H9 (cell line): ENCODE data around the gene SHISA8. TPM values are rescaled to one million over a fixed set of nuclear protein-coding genes. Genes with fewer than 3 reads are reported as not detected.

Source experiments
- DNase-seq: peaks from one replicate; pipeline ENCODE4 v3.0.0-alpha.2; 2017
- H2AFZ ChIP-seq: one replicate; pipeline ENCODE4 v1.6.1; 2013; ENCODE audit warnings: mild to moderate bottlenecking, low read length, control low read depth, moderate library complexity
- H2AK5ac ChIP-seq: 2 replicates; pipeline ENCODE4 v1.6.1; 2013; ENCODE audit warnings: low read length, control low read depth, mixed read lengths; ENCODE audit not compliant: insufficient read length
- H2BK120ac ChIP-seq: one replicate; pipeline ENCODE4 v1.6.1; 2013; ENCODE audit warnings: low read depth, mild to moderate bottlenecking, low read length, control low read depth, inconsistent platforms; ENCODE audit not compliant: poor library complexity, severe bottlenecking
- H2BK12ac ChIP-seq: 2 replicates; pipeline ENCODE4 v1.6.1; 2013; ENCODE audit warnings: low read length, control low read depth, mixed read lengths, low read depth; ENCODE audit not compliant: insufficient read length
- H2BK15ac ChIP-seq: 2 replicates; pipeline ENCODE4 v1.6.1; 2013; ENCODE audit warnings: low read depth, low read length, control low read depth
- H2BK20ac ChIP-seq: one replicate; pipeline ENCODE4 v1.6.1; 2013; ENCODE audit warnings: low read depth, mild to moderate bottlenecking, low read length, control low read depth, inconsistent platforms; ENCODE audit not compliant: poor library complexity, severe bottlenecking
- H2BK5ac ChIP-seq: 2 replicates; pipeline ENCODE4 v1.6.1; 2013; ENCODE audit warnings: low read length, control low read depth, mixed read lengths; ENCODE audit not compliant: insufficient read length
- H3K14ac ChIP-seq: 2 replicates; pipeline ENCODE4 v1.6.1; 2013; ENCODE audit warnings: low read length, control low read depth; ENCODE audit not compliant: insufficient read depth
- H3K18ac ChIP-seq: 2 replicates; pipeline ENCODE4 v1.6.1; 2013; ENCODE audit warnings: low read depth, mild to moderate bottlenecking, mixed read lengths, low read length, control low read depth; ENCODE audit not compliant: insufficient read length
- H3K23ac ChIP-seq: 2 replicates; pipeline ENCODE4 v1.6.1; 2013; ENCODE audit warnings: low read length, control low read depth, mixed read lengths, low read depth; ENCODE audit not compliant: insufficient read length
- H3K23me2 ChIP-seq: 2 replicates; pipeline ENCODE4 v1.6.1; 2013; ENCODE audit warnings: low read depth, mild to moderate bottlenecking, mixed read lengths, low read length, control low read depth; ENCODE audit not compliant: insufficient read length, poor library complexity, severe bottlenecking
- H3K27ac ChIP-seq: 2 replicates; pipeline ENCODE4 v1.5.1; 2013; ENCODE audit warnings: low read length, control low read depth, mixed read lengths, low read depth; ENCODE audit not compliant: insufficient read length
- H3K27me3 ChIP-seq: 2 replicates; pipeline ENCODE4 v1.6.1; 2013; ENCODE audit warnings: low read length, control low read depth, inconsistent platforms; ENCODE audit not compliant: insufficient read depth
- H3K4ac ChIP-seq: 2 replicates; pipeline ENCODE4 v1.6.1; 2013; ENCODE audit warnings: low read depth, mild to moderate bottlenecking, control low read depth, inconsistent platforms, low read length, moderate library complexity
- H3K4me1 ChIP-seq: 2 replicates; pipeline ENCODE4 v1.6.1; 2013; ENCODE audit warnings: low read length, control low read depth, inconsistent platforms; ENCODE audit not compliant: insufficient read depth
- H3K4me2 ChIP-seq: 2 replicates; pipeline ENCODE4 v1.6.1; 2013; ENCODE audit warnings: low read length, control low read depth, mixed read lengths; ENCODE audit not compliant: insufficient read length, insufficient read depth
- H3K56ac ChIP-seq: 2 replicates; pipeline ENCODE4 v1.6.1; 2013; ENCODE audit warnings: low read depth, mild to moderate bottlenecking, mixed read lengths, low read length, control low read depth; ENCODE audit not compliant: insufficient read length
- H3K79me1 ChIP-seq: 2 replicates; pipeline ENCODE4 v1.6.1; 2013; ENCODE audit warnings: low read depth, mild to moderate bottlenecking, moderate library complexity, low read length, control low read depth, inconsistent platforms; ENCODE audit not compliant: insufficient read depth, poor library complexity, severe bottlenecking
- H3K79me2 ChIP-seq: 2 replicates; pipeline ENCODE4 v1.6.1; 2013; ENCODE audit warnings: low read length, control low read depth, inconsistent platforms; ENCODE audit not compliant: insufficient read depth
- H3K9ac ChIP-seq: 2 replicates; pipeline ENCODE4 v1.6.1; 2013; ENCODE audit warnings: low read length, control low read depth, mixed read lengths; ENCODE audit not compliant: insufficient read length; ENCODE audit errors: extremely low read depth
- H3K9me3 ChIP-seq: one replicate; pipeline ENCODE4 v1.6.1; 2013; ENCODE audit warnings: low read depth, low read length, inconsistent platforms; ENCODE audit not compliant: control insufficient read depth
- H3T11ph ChIP-seq: one replicate; pipeline ENCODE4 v1.6.1; 2013; ENCODE audit warnings: mild to moderate bottlenecking, low read length, control low read depth, inconsistent platforms
- H4K20me1 ChIP-seq: one replicate; pipeline ENCODE4 v1.6.1; 2013; ENCODE audit not compliant: control insufficient read depth, insufficient read length, insufficient read depth
- H4K5ac ChIP-seq: 2 replicates; pipeline ENCODE4 v1.6.1; 2013; ENCODE audit warnings: low read depth, mild to moderate bottlenecking, mixed read lengths, low read length, control low read depth; ENCODE audit not compliant: insufficient read length
- H4K8ac ChIP-seq: replicated peaks from 2 replicates; pipeline ENCODE4 v1.6.1; 2013; ENCODE audit warnings: low read length, control low read depth, mixed read lengths, low read depth; ENCODE audit not compliant: insufficient read length
- H4K91ac ChIP-seq: 2 replicates; pipeline ENCODE4 v1.6.1; 2013; ENCODE audit warnings: low read depth, mild to moderate bottlenecking, moderate library complexity, mixed read lengths, low read length, control low read depth; ENCODE audit not compliant: insufficient read length
- H3K27ac Mint-ChIP-seq, 3 experiments: 2 replicates in 2 of 3; 3 replicates in 1 of 3; pipeline ENCODE4 v1.8.0; 2020 to 2021; ENCODE audit warnings: mixed read lengths in 3 of 3, mild to moderate bottlenecking in 1 of 3, moderate library complexity in 1 of 3
- H3K27me3 Mint-ChIP-seq: 2 replicates; pipeline ENCODE4 v1.8.0; 2021; ENCODE audit warnings: low read depth, mild to moderate bottlenecking, moderate library complexity, mixed read lengths
- H3K36me3 Mint-ChIP-seq, 3 experiments: 2 replicates in 2 of 3; 3 replicates in 1 of 3; pipeline ENCODE4 v1.8.0; 2020 to 2021; ENCODE audit warnings: low read depth in 3 of 3, mixed read lengths in 3 of 3; ENCODE audit not compliant: insufficient read depth in 1 of 3
- H3K4me1 Mint-ChIP-seq, 2 experiments: 2 replicates each; pipeline ENCODE4 v1.8.0; 2020; ENCODE audit warnings: mixed read lengths in 2 of 2
- H3K4me3 Mint-ChIP-seq, 2 experiments: 2 replicates in 1 of 2; 3 replicates in 1 of 2; pipeline ENCODE4 v1.8.0; 2020 to 2021; ENCODE audit warnings: mild to moderate bottlenecking in 2 of 2, mixed read lengths in 2 of 2, moderate library complexity in 1 of 2
- H3K9me3 Mint-ChIP-seq, 2 experiments: 2 replicates in 1 of 2; 3 replicates in 1 of 2; pipeline ENCODE4 v1.8.0; 2020; ENCODE audit warnings: mild to moderate bottlenecking in 2 of 2, mixed read lengths in 2 of 2, moderate library complexity in 1 of 2
- WGBS: extraction: QIAGEN DNeasy Blood & Tissue Kit; methylation state at CpG from one replicate; pipeline ENCODE4 v1.1.7; 2013; ENCODE audit warnings: missing lambda C conversion rate, low lambda C conversion rate, mixed read lengths; ENCODE audit not compliant: insufficient read length; ENCODE audit errors: extremely low coverage; 5-methylcytosine and 5-hydroxymethylcytosine counted together
- total RNA-seq: library from RNA; stranded (reverse); gene quantifications from 2 replicates; pipeline ENCODE4 v1.2.1, GENCODE V29; 2021
- TF ChIP-seq, protein P1 (sequence below): fragments of 200-600 bp; sonication (generic); conservative IDR thresholded peaks from 3 replicates; pipeline ENCODE4 v1.8.0; 2021; ENCODE audit warnings: antibody characterized with exemption, mild to moderate bottlenecking

SHISA8 gene
- total RNA-seq, 1 experiment from 2014 or later: 1.4 TPM

DNA sequence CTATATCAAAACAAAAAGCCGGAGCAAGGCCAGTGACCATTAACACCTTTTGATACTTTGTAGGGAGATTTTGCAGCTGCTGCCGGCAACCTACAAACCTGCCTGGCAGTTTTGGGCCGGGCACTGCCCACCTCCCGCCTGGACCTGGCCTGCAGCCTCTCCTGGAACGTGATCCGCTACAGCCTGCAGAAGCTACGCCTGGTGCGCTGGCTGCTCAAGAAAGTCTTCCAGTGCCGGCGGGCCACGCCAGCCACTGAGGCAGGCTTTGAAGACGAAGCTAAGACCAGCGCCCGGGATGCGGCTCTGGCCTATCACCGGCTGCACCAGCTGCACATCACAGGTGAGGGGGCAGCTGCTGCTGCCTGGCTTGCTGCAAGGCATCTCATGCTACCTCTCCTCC is 34.2 kb downstream of the SHISA8 start:
- Histone ChIP-seq H3K18ac (no peak overlapping the region), H3K9ac (no peak overlapping the region), H3K4me2 (no peak overlapping the region), H2BK5ac (no peak overlapping the region), H3K4me1 (no peaks in the 10 kb centered on the region), H3K27me3 (no peaks in the 10 kb centered on the region), H2BK12ac (no peak overlapping the region), H3K4ac (no peak overlapping the region), H2BK120ac (no peak overlapping the region), H3K23ac (no peak overlapping the region), H2BK15ac (no peak overlapping the region), H3K79me1 (no peaks in the 10 kb centered on the region), H4K5ac (no peak overlapping the region), H3K14ac (no peak overlapping the region), H4K20me1 (peaks cover 2% of the 10 kb centered on the region), H4K8ac (no peak overlapping the region), H2BK20ac (no peak overlapping the region), H3K56ac (no peak overlapping the region), H4K91ac (no peak overlapping the region), H3K23me2 (no peaks in the 10 kb centered on the region), H3K27ac (no peak overlapping the region), H2AFZ (no peak overlapping the region), H2AK5ac (no peak overlapping the region), H3K9me3 (no peaks in the 10 kb centered on the region), H3T11ph (no peak overlapping the region), H3K79me2 (no peaks in the 10 kb centered on the region)
- H3K27ac Mint-ChIP-seq: no peak overlapping the region; a peak in 1 of 7 replicates
- TF ChIP-seq, protein P1, sequence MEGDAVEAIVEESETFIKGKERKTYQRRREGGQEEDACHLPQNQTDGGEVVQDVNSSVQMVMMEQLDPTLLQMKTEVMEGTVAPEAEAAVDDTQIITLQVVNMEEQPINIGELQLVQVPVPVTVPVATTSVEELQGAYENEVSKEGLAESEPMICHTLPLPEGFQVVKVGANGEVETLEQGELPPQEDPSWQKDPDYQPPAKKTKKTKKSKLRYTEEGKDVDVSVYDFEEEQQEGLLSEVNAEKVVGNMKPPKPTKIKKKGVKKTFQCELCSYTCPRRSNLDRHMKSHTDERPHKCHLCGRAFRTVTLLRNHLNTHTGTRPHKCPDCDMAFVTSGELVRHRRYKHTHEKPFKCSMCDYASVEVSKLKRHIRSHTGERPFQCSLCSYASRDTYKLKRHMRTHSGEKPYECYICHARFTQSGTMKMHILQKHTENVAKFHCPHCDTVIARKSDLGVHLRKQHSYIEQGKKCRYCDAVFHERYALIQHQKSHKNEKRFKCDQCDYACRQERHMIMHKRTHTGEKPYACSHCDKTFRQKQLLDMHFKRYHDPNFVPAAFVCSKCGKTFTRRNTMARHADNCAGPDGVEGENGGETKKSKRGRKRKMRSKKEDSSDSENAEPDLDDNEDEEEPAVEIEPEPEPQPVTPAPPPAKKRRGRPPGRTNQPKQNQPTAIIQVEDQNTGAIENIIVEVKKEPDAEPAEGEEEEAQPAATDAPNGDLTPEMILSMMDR: no peak
- no peaks in the 10 kb centered on the region for H3K27me3 Mint-ChIP-seq
- H3K9me3 Mint-ChIP-seq: no peaks in the 10 kb centered on the region
- no CpG with 5 or more reads among the region's 16 CpGs for WGBS
- H3K4me3 Mint-ChIP-seq: no peak overlapping the region
- peaks cover 55 to 96% (median 91%) of the 10 kb centered on the region in 3 experiments; a peak in 6 of 7 replicates for H3K36me3 Mint-ChIP-seq
- no peaks in the 10 kb centered on the region for H3K4me1 Mint-ChIP-seq
- DNase-seq: no peak
